Activated naive CD8-positive, alpha-beta T cell treated with anti-CD3 and anti-CD28 coated beads, Interleukin-2, amount 50 U/mL, for 24 hours (primary cell): Measurements from ENCODE around the gene EDAR.

Source experiments
- ATAC-seq: fragments of 150-1000 bp; cut with Tn5 transposase; one replicate; pipeline ENCODE4 v1.10.0; 2021
- DNase-seq: peaks from one replicate; pipeline ENCODE4 v3.0.0; 2021
- H3K27ac Mint-ChIP-seq: one replicate; pipeline ENCODE4 v1.8.0; 2021; ENCODE audit warnings: mild to moderate bottlenecking, mixed read lengths
- H3K27me3 Mint-ChIP-seq: one replicate; pipeline ENCODE4 v1.8.0; 2021; ENCODE audit warnings: mixed read lengths
- H3K36me3 Mint-ChIP-seq: one replicate; pipeline ENCODE4 v1.8.0; 2021; ENCODE audit warnings: low read depth, mixed read lengths
- H3K4me1 Mint-ChIP-seq: one replicate; pipeline ENCODE4 v1.8.0; 2021; ENCODE audit warnings: mixed read lengths
- H3K4me3 Mint-ChIP-seq: one replicate; pipeline ENCODE4 v1.8.0; 2021; ENCODE audit warnings: mild to moderate bottlenecking, moderate library complexity, mixed read lengths
- H3K9me3 Mint-ChIP-seq: one replicate; pipeline ENCODE4 v1.8.0; 2021; ENCODE audit warnings: mixed read lengths

EDAR gene

DNA sequence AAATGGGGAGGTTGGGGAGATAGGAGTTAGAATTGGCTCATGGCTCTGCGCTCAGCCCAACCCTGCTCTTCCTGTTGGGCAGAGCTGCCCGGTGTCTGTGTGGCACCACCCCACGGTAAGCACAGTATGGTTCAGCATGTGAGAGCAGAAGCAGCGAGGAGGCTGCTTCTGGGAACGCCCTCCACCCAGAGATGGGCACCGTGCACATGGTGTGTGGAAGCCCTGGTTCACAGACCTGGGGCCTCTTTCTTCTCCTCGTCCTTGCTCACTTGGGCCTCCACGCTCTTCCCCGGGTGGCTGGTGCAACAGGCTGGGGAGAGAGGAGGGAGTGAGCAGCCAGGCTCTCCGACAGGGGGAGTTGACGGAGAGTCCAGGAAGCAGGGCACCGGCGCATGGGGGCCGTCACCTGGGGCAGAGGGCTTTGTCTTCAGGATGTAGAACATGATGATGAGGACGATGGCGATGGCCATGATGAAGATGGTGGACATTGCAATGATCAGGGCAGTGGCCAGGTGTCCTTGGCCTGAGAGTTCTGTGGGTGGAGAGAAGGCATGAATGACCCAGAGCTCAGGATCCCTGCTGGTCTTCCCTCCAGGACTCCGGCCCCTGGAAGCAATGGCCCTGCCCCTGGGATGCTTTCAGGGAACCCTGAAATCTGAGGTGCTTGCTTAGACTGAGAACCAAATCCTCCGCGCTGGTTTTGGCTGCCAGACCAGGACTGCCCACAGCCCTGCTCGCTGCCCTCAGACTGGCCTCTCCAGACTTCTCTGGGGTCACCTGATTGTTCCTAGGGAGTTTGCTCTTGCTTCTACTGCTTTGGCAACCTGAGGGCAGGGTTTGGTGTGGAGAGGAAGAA is 78.3 kb downstream of the EDAR start:
- Mint-ChIP-seq H3K36me3 (no peaks in the 10 kb centered on the region), H3K9me3 (no peaks in the 10 kb centered on the region), H3K4me3 (no peak overlapping the region), H3K4me1 (no peaks in the 10 kb centered on the region), H3K27ac (no peak overlapping the region), H3K27me3 (no peaks in the 10 kb centered on the region)
- no peak for ATAC-seq
- no peak for DNase-seq

DNA sequence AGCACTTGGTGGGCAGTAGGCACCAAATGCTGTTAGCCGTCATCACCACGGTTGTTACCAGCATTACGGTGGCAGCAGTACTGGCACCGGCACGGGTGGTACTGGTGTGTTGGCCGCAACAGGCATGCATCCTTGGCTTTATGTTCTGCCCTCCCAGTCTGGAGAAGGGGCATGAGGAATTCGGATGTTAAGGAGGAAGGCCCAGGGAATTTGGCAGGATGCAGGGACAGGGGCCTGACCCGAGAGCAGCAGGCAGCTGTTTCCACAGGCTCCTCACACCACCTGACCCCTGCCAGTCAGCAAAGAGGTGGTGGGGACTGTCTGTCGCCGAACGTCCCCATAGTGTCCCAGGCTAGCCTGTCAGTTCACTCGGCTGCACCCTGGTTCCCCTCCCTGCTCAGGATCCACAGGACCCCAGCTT is 79.0 kb downstream of the EDAR start:
- Mint-ChIP-seq H3K27ac (no peak overlapping the region), H3K4me3 (no peak overlapping the region), H3K4me1 (no peaks in the 10 kb centered on the region), H3K9me3 (no peaks in the 10 kb centered on the region), H3K27me3 (no peaks in the 10 kb centered on the region), H3K36me3 (no peaks in the 10 kb centered on the region)
- DNase-seq: no peak
- no peak for ATAC-seq

DNA sequence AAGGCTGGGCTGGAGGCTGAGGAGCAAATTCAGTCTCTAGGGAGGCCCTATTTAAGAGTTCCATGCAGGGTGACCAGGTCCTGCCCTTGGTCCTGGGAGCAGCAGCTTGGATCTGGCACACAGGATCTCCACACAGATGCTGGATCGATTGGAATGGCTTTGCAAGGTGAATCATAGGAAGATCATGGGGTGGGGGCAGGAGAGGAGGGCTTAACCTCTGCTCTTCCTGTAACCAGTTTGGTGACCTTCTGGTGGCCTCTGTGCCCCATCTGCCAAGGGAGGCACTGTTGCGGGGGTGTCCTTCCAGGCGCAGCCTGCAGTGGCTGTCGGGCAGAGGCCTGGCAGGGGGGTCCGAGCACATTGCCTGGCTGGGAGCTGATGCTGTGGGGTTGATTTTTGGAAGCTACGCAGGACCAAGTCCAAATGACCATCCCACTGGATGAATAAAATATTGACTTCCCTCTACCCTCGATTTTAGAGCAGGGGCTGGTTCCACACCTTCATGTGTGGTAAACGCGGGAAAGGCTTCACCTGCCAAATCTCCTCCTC is 79.7 kb downstream of the EDAR start:
- DNase-seq (no peak), ATAC-seq (no peak)
- Mint-ChIP-seq H3K9me3 (no peaks in the 10 kb centered on the region), H3K27me3 (no peaks in the 10 kb centered on the region), H3K4me3 (no peak overlapping the region), H3K27ac (no peak overlapping the region), H3K36me3 (no peaks in the 10 kb centered on the region), H3K4me1 (no peaks in the 10 kb centered on the region)

DNA sequence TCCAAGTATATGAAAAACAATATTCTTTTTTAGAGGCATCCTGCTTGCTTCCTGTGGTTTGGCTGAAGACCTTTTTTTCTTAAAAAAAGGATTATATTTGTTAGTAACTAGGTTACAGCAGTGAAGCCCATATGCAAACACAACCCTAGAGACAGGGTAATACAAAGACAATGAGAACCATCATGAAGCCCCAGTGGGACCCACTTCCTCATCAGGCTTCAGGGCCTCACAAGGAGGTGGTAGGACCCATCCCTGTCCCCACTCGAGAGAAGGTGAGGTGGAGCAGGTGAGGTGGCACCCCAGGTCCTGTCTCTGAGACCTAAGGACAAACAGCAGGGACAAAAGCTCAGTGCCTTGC is 80.3 kb downstream of the EDAR start:
- no peak overlapping the region for H3K27ac Mint-ChIP-seq
- ATAC-seq (no peak), DNase-seq (no peak)

DNA sequence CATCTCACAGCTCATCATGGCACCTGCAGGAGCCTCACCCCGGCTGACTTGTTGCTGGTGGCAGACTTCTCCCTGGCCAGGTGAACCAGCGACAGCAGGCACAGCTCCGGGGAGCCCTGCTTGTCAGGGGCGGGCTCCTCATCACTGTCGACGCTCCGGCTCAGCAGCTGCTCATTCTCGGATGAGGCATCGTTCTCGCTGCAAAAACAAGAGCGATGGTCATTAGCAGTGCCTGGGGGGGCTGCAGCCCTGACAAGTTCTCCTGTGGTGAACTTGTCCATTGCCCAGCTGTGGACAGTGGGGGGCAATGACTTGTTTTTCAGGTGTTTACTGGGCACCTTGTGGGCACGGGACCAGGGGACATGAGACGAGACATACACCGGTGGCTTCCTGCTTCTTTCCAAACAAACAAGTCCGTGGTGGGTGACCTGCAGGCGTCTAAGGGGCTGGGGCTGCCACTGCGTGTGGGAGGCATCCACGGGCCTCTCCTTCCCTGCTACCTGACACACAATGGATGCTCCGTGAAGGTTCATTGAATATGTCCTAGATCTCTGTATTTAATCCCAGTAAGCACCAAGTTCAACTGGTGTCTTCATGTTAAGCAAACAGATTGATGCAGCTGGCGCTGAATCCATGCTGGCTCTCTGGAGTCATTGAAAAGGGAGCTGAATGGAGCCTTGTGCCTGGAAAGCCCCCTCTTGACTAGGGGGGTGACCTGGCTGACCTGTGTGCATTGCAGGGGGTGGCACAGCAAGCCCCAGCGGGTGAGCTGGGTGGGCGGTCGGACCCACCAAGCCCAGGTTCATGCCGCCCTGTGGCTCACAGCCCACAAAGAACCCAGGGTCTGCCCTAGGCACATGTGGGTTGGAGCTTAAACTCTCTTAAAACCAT is 81.0 kb downstream of the EDAR start:
- Mint-ChIP-seq H3K4me3 (no peak overlapping the region), H3K27ac (no peak overlapping the region), H3K9me3 (no peaks in the 10 kb centered on the region), H3K27me3 (no peaks in the 10 kb centered on the region), H3K36me3 (no peaks in the 10 kb centered on the region), H3K4me1 (no peaks in the 10 kb centered on the region)
- no peak for DNase-seq
- ATAC-seq: no peak

More for the DNA sequence above, 80.3 kb downstream of the EDAR start:
- Mint-ChIP-seq H3K4me1 (no peaks in the 10 kb centered on the region), H3K27me3 (no peaks in the 10 kb centered on the region), H3K9me3 (no peaks in the 10 kb centered on the region), H3K36me3 (no peaks in the 10 kb centered on the region), H3K4me3 (no peak overlapping the region)

DNA sequence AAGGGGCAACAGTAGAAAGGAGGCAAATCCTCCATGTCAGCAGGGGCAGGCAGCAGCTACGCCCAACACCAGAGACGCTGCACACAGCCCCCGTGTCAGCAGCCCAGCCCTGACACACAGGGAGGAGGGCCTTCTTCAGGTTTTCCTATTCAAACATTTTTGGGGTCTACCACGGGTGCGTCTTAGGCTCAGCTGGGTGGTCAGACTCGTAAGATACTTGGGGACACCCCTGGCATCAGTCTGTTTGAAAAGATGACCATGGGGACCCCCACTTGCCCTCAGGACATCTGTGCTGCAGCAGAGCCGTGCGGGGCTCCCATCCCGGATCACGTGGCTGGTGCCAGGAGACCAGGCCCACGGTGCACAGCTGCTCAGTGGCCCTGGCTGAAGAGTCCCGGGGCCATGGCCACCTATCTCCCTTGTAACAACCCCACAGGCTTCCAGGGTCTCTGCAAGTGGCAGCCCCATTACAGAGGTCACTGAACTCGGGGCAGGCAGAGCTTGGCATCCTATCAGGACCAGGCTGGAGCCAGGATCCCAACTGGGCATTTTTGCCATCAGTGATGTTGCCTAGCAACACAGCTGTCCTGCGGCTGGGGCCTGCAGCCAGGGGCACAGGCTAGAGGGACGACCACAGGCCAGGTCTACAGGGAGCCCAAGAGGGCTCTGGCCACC is 82.5 kb downstream of the EDAR start:
- Mint-ChIP-seq H3K9me3 (no peaks in the 10 kb centered on the region), H3K27ac (no peak overlapping the region), H3K4me1 (no peaks in the 10 kb centered on the region), H3K36me3 (no peaks in the 10 kb centered on the region), H3K4me3 (no peak overlapping the region), H3K27me3 (no peaks in the 10 kb centered on the region)
- no peak for ATAC-seq
- no peak for DNase-seq

DNA sequence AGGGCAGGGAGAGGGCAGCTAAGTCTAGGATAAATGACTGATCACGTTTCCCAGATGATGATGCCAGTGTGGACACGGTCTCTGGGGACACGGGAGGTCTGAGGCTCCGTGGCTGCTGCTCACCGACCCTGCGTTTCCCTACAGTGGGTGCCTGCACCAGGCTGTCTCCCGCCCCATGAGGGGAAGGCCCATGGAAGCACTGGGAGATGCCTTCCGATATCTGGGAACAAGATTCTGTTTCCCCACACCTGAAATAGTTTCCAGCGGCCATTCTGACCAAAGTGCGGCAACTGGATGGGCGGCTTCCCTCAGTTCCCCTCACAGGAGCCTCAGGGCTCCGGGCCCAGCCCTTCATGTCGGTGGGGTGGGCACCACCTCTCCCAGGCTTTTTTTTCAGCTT is 83.1 kb downstream of the EDAR start:
- ATAC-seq (no peak), DNase-seq (no peak)
- H3K27me3 Mint-ChIP-seq: no peaks in the 10 kb centered on the region
- no peaks in the 10 kb centered on the region for H3K4me1 Mint-ChIP-seq
- no peak overlapping the region for H3K27ac Mint-ChIP-seq
- H3K36me3 Mint-ChIP-seq: peaks cover 5% of the 10 kb centered on the region
- no peak overlapping the region for H3K4me3 Mint-ChIP-seq
- H3K9me3 Mint-ChIP-seq: no peaks in the 10 kb centered on the region

DNA sequence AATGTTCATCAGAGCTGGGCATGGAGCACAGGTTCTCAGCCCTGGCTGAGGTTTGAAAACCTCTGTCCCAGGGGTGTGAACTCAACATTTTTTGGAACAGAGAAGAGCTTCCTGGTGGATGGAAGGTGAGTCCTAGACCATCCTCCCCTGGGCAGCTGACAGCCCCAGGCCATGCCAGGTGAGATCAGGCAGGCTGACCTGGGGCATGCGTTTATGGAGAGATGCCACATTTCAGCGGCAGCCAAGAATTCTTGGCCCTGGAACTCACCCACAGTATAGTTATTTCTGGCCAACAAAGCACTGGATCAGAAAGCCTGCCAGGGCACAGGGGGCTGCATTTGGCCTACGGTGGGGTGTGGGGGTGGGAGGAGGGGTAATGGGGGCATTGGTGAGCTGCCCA is 83.8 kb downstream of the EDAR start:
- H3K4me1 Mint-ChIP-seq: no peaks in the 10 kb centered on the region
- H3K4me3 Mint-ChIP-seq: no peak overlapping the region
- H3K9me3 Mint-ChIP-seq: no peaks in the 10 kb centered on the region
- ATAC-seq: no peak
- H3K27ac Mint-ChIP-seq: no peak overlapping the region
- no peak for DNase-seq
- no peaks in the 10 kb centered on the region for H3K27me3 Mint-ChIP-seq
- peaks cover 8% of the 10 kb centered on the region for H3K36me3 Mint-ChIP-seq

DNA sequence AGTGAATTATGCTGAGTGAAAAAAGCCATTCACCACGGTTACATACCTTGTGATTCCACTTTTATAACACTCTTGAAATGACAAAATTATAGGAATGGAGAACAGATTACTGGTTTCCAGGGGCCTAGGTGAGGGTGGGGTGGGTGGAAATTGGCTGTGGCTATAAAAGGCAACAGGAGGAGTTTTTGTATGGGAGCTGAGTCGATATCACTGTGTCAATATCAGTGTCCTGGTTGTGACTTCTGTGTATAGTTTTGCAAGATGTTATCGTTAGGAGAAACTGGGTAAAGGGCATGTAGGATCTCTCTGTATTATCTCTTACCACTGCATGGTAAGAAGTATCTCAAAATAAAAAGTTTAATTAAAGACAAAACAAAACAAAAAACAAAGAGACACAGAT is 84.3 kb downstream of the EDAR start:
- Mint-ChIP-seq H3K9me3 (peaks cover 3% of the 10 kb centered on the region), H3K36me3 (peaks cover 8% of the 10 kb centered on the region), H3K4me1 (no peaks in the 10 kb centered on the region), H3K4me3 (no peak overlapping the region), H3K27me3 (no peaks in the 10 kb centered on the region), H3K27ac (no peak overlapping the region)
- DNase-seq (no peak), ATAC-seq (no peak)

DNA sequence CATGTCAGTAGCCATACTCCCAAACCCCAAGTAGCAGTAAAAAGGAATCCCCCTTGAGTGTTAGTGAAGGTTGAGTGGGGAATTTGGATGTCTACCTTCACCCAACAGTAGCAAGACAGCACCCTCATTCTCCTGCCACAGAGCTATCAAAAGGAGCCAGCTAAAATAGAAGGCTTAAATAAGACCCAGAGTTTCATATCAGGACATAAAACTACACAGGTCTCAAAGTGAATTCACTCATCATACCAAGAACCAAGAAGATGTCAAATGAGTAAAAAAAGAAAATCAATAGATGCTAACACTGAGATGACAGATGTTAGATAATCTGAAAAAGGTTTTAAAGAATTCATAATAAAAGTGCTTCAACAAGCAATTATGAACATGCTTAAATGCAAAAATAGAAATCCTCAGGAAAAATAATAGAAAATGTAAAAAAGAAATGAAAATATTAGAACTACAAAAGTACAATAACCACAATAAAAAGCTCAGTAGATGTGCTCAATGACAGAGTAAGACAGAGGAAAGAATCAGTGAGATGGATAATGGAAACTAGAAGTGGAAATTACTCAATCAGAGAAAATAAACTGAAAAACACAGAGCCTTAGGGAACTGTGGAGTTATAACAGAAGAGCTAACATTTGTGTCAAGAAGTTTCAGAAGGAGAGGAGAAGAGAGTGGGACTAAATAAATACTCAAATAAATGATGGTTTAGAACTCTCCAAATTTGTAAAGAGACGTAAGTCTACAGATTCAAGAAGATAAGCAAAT is 90.5 kb downstream of the EDAR start:
- no peak overlapping the region for H3K4me3 Mint-ChIP-seq
- no peak overlapping the region for H3K27ac Mint-ChIP-seq
- no peaks in the 10 kb centered on the region for H3K27me3 Mint-ChIP-seq
- DNase-seq: no peak
- H3K36me3 Mint-ChIP-seq: peaks cover 19% of the 10 kb centered on the region
- ATAC-seq: no peak
- H3K9me3 Mint-ChIP-seq: peaks cover 15% of the 10 kb centered on the region
- peaks cover 2% of the 10 kb centered on the region for H3K4me1 Mint-ChIP-seq

DNA sequence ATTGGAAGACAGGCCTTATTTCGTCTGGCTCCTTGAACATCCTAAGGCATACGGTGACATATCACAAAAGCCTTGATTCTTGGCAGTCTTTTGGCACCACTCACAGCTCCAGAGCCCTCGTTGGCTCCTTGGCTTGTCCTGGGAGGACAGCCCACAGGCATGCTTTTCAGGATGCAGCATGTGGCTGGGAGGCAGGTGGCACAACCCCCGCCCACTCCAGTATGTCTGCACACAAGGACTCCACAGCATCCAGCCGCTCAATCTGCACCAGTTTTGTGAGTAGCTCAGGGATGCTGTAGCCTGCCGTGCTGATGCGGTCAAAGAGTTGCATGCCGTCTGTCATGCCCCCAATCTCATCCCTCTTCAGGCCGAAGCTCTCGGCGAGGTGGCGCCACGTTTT is 92.3 kb downstream of the EDAR start:
- H3K4me1 Mint-ChIP-seq: peaks cover 2% of the 10 kb centered on the region
- H3K9me3 Mint-ChIP-seq: peaks cover 15% of the 10 kb centered on the region
- ATAC-seq: no peak
- no peaks in the 10 kb centered on the region for H3K27me3 Mint-ChIP-seq
- DNase-seq: no peak
- H3K36me3 Mint-ChIP-seq: peaks cover 24% of the 10 kb centered on the region
- no peak overlapping the region for H3K4me3 Mint-ChIP-seq
- H3K27ac Mint-ChIP-seq: no peak overlapping the region

DNA sequence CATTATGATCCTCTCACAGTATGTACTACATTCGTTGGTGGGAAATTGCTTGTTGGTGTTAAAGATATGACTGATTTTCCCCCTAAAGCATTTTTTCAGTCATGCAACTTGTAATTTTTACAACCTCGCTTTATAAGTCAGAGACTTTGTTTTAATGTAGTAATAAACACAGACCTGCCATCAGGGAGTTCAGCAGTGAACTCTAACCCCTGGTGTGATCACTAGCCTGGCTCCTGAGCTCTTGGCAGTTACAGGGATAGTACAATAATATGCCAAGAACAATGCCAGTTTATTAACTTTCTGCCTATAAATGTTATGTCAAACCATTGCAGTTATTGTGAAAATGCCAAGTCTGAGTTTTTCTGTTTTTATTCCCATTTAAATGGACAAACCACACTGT is 93.8 kb downstream of the EDAR start:
- H3K27me3 Mint-ChIP-seq: no peaks in the 10 kb centered on the region
- no peak for ATAC-seq

DNA sequence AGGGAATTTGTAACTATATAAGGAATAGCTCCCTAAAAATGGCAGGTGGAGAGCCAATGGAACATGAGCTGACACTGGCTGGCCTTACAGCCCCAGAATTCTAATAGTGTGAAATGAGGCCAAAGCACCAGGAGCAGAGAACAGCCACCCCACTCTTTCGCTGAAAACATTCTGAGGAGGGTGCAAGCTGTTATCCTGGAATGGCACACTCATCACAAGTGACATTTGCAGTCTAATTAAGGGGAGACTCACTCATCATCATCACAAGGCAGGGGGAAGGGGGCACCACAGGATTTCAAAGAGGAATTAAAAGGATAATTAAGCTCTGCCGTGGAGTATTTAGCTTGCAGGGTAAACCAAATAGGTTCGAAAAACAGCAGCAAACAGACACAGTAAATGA is 94.3 kb downstream of the EDAR start:
- Mint-ChIP-seq H3K27me3 (no peaks in the 10 kb centered on the region), H3K36me3 (peaks cover 24% of the 10 kb centered on the region), H3K4me1 (peaks cover 2% of the 10 kb centered on the region), H3K9me3 (peaks cover 27% of the 10 kb centered on the region), H3K27ac (no peak overlapping the region), H3K4me3 (no peak overlapping the region)
- ATAC-seq: no peak
- no peak for DNase-seq

More for the DNA sequence above, 93.8 kb downstream of the EDAR start:
- Mint-ChIP-seq H3K9me3 (peaks cover 29% of the 10 kb centered on the region), H3K36me3 (peaks cover 22% of the 10 kb centered on the region), H3K4me1 (peaks cover 2% of the 10 kb centered on the region), H3K27ac (no peak overlapping the region), H3K4me3 (no peak overlapping the region)
- DNase-seq: no peak

DNA sequence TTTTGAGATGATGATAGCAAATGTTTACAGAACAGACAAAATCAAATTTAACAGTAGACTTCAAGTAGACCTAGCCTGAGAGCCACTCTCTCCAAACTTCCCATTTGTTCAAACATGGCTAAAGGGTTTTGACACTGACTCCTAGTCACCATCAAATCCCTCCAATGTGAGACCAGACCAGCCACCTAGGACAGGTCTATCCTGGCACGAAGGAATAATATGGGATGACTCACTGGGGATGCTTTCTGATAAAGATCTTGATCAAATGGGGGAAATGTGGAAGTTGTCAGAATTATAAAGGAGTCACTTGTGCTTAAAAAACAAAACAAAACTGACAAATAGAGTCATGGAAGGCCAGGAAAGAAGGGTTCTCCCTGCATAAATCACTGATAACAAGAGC is 95.7 kb downstream of the EDAR start:
- ATAC-seq: no peak
- H3K27ac Mint-ChIP-seq: no peak overlapping the region
- no peak for DNase-seq
- no peaks in the 10 kb centered on the region for H3K4me1 Mint-ChIP-seq
- peaks cover 37% of the 10 kb centered on the region for H3K9me3 Mint-ChIP-seq
- H3K36me3 Mint-ChIP-seq: peaks cover 29% of the 10 kb centered on the region
- H3K4me3 Mint-ChIP-seq: no peak overlapping the region
- H3K27me3 Mint-ChIP-seq: no peaks in the 10 kb centered on the region
